IgD-negative memory B cell (primary cell): ENCODE data around the gene PRKAA1. TPM values are rescaled to one million over a fixed set of nuclear protein-coding genes. Genes with fewer than 3 reads are reported as not detected.
"Not testable (repeated sequence)": the region's sequence is repeated elsewhere in the genome, so short reads cannot be mapped to it uniquely, and the experiment has no call there.

ENCODE experiments used
- H3K27ac Mint-ChIP-seq, 3 donors: one replicate each; pipeline ENCODE4 v1.8.0; 2020 to 2022; ENCODE audit warnings: mild to moderate bottlenecking in 3 of 3, mixed read lengths in 3 of 3, moderate library complexity in 1 of 3
- H3K27me3 Mint-ChIP-seq: one replicate; pipeline ENCODE4 v1.8.0; 2021; ENCODE audit warnings: mixed read lengths
- H3K36me3 Mint-ChIP-seq: one replicate; pipeline ENCODE4 v1.8.0; 2020; ENCODE audit warnings: mild to moderate bottlenecking, mixed read lengths
- H3K4me1 Mint-ChIP-seq, 3 donors: one replicate each; pipeline ENCODE4 v1.8.0; 2020 to 2022; ENCODE audit warnings: mixed read lengths in 3 of 3, mild to moderate bottlenecking in 1 of 3
- H3K4me3 Mint-ChIP-seq, 4 donors: one replicate each; pipeline ENCODE4 v1.8.0; 2020 to 2022; ENCODE audit warnings: mild to moderate bottlenecking in 4 of 4, mixed read lengths in 4 of 4, moderate library complexity in 3 of 4
- H3K9me3 Mint-ChIP-seq, 3 donors: one replicate each; pipeline ENCODE4 v1.8.0; 2020 to 2021; ENCODE audit warnings: mixed read lengths in 3 of 3, mild to moderate bottlenecking in 1 of 3
- polyA plus RNA-seq: library from polyadenylated mRNA; unstranded; fragments of 300-500 nt; fragmentation: Illumina TruSeq; gene quantifications from one replicate; pipeline ENCODE4 v1.2.3, GENCODE V29; 2021

The PRKAA1 gene
- polyA plus RNA-seq, 1 donor from 2014 or later = 35.7 TPM

- H3K27ac Mint-ChIP-seq = no peak overlapping the region
Measured at GRCh38 chr5:40829748-40830533, 31.8 kb upstream of the PRKAA1 start.

DNA sequence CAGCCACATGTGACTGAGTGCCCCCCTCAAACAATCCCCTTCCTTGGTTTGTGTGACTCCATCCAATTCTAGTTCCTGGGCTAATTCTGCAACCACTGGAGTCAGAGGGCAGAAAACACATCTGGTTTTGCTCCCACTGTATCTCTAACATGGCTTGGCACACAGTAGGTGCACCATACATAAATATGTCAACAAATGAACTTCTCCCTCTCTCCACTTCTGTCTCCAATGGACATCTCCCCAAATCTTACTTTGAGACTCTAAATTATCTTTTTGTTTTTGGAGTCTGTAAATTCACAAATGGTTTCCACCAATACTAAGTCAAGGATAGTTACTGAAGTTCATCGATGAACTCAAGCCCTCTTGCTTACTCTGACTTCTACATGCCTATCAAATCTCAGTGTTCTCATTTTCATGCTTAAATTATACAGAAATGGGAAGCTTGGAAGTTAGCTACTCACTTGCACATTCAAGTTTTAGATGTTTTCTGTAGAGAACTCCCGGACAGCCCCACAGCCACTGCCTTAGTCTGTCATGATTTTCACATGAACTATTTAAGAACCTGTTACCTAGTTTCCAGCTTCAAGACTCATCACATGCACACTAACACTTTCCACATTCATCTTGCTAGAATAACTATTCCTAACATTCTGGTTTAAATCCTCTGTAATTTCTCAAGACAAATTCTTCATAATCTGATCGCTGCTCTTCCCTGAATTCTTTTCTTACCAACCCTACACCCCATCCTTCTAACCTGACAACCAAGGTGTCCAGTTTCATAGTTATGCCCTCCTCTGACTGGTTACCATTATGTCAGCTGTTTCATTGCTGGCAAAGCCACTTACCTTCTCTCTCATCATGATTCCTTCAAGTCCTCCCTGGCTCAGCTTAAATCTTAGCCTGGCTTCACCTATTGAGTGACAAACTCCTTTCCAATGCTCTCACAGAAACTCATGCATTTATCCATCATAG is 30.8 kb upstream of the PRKAA1 start:
- H3K27ac Mint-ChIP-seq = peak overlapping the region; percentile 7 to 60 (median 57)
- H3K27me3 Mint-ChIP-seq = no peaks in the 10 kb centered on the region

More at GRCh38 chr5:40829748-40830533, 31.8 kb upstream of the PRKAA1 start:
- H3K36me3 Mint-ChIP-seq = peaks cover 15% of the 10 kb centered on the region
- H3K27me3 Mint-ChIP-seq = no peaks in the 10 kb centered on the region
- H3K4me3 Mint-ChIP-seq = no peak overlapping the region
- no peaks in the 10 kb centered on the region for H3K9me3 Mint-ChIP-seq
- peaks cover 21 to 34% (median 33%) of the 10 kb centered on the region in 3 donors for H3K4me1 Mint-ChIP-seq

GRCh38 chr5:40828021-40828631 is 30.0 kb upstream of the PRKAA1 start:
- H3K27me3 Mint-ChIP-seq = no peaks in the 10 kb centered on the region
- peak overlapping the region in 1 of 3 donors; percentile 7 for H3K27ac Mint-ChIP-seq
- H3K4me3 Mint-ChIP-seq = no peak overlapping the region
- H3K9me3 Mint-ChIP-seq = no peaks in the 10 kb centered on the region
- H3K4me1 Mint-ChIP-seq = peaks cover 7 to 21% (median 19%) of the 10 kb centered on the region in 3 donors
- H3K36me3 Mint-ChIP-seq = peaks cover 12% of the 10 kb centered on the region

More for the DNA sequence above, 30.8 kb upstream of the PRKAA1 start:
- H3K4me3 Mint-ChIP-seq = no peak overlapping the region
- H3K9me3 Mint-ChIP-seq = no peaks in the 10 kb centered on the region
- peaks cover 16 to 29% (median 24%) of the 10 kb centered on the region in 3 donors for H3K4me1 Mint-ChIP-seq
- H3K36me3 Mint-ChIP-seq = peaks cover 13% of the 10 kb centered on the region

DNA sequence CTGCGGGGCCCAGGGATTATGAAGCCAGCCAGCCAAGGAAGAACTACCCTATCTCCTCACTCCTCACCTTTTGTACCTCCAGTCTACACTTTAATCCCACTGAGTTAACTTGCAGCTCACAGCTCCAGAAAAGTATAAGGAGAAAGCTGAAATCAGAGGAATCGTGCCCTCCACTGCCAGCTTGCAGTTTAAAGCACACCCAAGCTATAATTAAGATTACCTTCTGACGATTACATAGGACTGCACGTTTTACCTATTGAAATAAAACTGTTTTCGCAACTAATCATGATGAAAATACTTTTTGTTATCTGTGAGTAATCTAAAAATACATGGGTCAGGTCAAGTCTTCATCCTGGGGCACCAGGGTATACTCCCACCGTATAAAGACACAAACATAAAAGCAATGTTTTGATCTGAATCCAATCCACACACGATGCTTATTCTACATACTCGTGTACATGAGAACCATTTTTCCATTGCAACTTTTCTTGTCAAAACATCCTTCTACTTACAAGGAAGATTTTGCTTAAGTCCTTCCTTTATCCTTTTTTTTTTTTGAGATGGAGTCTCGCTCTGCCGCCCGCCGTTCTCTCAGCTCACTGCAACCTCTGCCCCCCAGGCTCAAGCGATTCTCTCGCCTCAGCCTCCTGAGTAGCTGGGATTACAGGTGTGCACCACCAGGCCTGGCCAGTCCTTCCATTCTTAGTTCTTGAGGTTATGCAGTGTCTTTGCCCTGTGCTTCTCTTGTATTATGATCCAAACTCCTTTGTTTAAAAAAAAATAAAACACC is 29.2 kb upstream of the PRKAA1 start:
- no peak overlapping the region for H3K4me3 Mint-ChIP-seq

DNA sequence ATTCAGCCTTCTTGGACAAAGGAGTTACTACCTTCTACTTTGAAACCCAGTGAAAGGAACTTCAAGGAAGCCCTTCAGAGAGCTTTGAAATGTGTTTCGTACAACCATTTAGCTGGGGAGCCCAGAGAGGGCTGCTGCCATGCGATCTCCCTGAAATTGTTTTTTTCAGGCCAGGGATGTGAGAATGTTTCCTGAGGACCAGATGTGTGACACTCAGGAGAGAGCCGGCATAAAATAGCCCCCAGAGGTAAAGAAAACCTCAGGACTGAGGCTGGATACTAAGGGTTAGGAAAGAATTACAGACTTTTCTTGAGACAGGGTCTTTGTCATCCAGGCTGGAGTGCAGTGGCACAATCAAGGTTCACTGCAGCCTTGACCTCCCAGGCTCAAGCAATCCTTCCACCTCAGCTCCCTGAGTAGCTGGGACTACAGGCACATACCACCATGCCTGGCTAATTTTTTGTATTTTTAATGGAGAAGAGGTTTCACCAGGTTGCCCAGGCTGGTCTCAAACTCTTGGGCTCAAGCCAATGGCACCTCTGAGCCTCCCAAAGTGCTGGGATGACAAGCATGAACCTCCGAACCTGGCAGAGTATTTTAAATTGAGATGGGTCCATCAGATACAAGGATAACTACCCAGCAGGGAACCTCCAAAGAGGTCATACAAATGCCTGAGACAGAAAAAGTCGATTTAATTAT is 28.5 kb upstream of the PRKAA1 start:
- no peaks in the 10 kb centered on the region for H3K27me3 Mint-ChIP-seq
- H3K27ac Mint-ChIP-seq = no peak overlapping the region
- peaks cover 1 to 8% (median 6%) of the 10 kb centered on the region in 3 donors for H3K4me1 Mint-ChIP-seq
- no peaks in the 10 kb centered on the region for H3K9me3 Mint-ChIP-seq
- H3K36me3 Mint-ChIP-seq = peaks cover 12% of the 10 kb centered on the region
- H3K4me3 Mint-ChIP-seq = no peak overlapping the region

More for the DNA sequence above, 29.2 kb upstream of the PRKAA1 start:
- Mint-ChIP-seq H3K27ac (peak overlapping the region in 1 of 3 donors; percentile 20), H3K4me1 (peaks cover 6 to 14% (median 12%) of the 10 kb centered on the region in 3 donors), H3K27me3 (no peaks in the 10 kb centered on the region), H3K36me3 (peaks cover 18% of the 10 kb centered on the region), H3K9me3 (no peaks in the 10 kb centered on the region)

GRCh38 chr5:40825461-40826043 is 27.4 kb upstream of the PRKAA1 start:
- H3K4me3 Mint-ChIP-seq, H3K4me1 Mint-ChIP-seq, H3K9me3 Mint-ChIP-seq, H3K27me3 Mint-ChIP-seq: not testable (repeated sequence)
- Mint-ChIP-seq H3K27ac (peak overlapping the region in 1 of 3 donors; percentile 53), H3K36me3 (peaks cover 12% of the 10 kb centered on the region)

- H3K27ac Mint-ChIP-seq = peak overlapping the region in 1 of 3 donors; percentile 27
- H3K27me3 Mint-ChIP-seq = no peaks in the 10 kb centered on the region
- no peaks in the 10 kb centered on the region for H3K9me3 Mint-ChIP-seq
- H3K4me3 Mint-ChIP-seq = no peak overlapping the region
- H3K36me3 Mint-ChIP-seq = peaks cover 10% of the 10 kb centered on the region
- peaks cover 0 to 6% (median 2%) of the 10 kb centered on the region in 3 donors for H3K4me1 Mint-ChIP-seq
Measured at GRCh38 chr5:40823459-40823858, 25.3 kb upstream of the PRKAA1 start.

GRCh38 chr5:40813698-40814281 is 15.6 kb upstream of the PRKAA1 start:
- Mint-ChIP-seq H3K27me3 (no peaks in the 10 kb centered on the region), H3K4me1 (no peaks in the 10 kb centered on the region), H3K4me3 (no peak overlapping the region), H3K9me3 (no peaks in the 10 kb centered on the region), H3K27ac (no peak overlapping the region), H3K36me3 (peaks cover 1% of the 10 kb centered on the region)

- Mint-ChIP-seq H3K9me3 (no peaks in the 10 kb centered on the region), H3K4me1 (no peaks in the 10 kb centered on the region), H3K36me3 (peaks cover 1% of the 10 kb centered on the region), H3K4me3 (no peak overlapping the region), H3K27me3 (no peaks in the 10 kb centered on the region), H3K27ac (no peak overlapping the region)
Measured at GRCh38 chr5:40812125-40812524, 14.0 kb upstream of the PRKAA1 start.

DNA sequence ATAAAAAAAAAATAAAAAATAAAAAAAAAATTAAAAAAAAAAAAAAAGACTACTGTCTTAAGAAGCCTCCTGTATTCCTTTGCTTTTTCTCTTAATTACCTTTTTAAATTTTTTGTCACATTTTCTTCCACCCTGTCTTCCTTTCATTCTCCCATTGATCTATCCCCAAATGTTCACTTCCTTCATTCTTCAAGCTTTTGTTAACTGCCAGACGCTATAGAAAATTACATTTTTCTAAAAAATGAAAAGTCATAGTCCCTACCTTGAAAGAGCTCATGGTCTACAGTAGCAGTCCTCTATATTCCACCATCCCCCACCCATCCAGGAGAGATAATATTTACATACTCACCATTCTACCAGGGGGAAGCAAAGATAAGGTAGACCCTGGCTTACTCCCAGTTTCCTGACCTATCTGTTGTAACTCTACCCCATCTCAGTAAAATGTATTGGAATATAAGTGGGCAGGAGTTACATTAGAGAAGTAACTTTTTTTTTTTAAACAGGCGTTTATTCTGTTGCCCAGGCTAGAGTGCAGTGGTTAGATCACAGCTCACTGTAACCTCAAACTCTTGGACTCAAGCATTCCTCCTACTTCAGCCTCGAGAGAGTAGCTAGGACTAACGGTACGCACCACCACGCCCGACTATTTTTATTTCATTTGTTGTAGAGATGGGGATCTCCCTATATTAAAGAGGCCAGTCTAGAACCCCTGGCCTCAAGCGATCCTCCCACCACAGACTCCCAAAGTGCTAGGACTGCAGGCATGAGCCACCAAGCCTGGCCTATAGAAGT is 3.8 kb upstream of the PRKAA1 start:
- peaks cover 8 to 19% (median 12%) of the 10 kb centered on the region in 3 donors for H3K4me1 Mint-ChIP-seq
- no peaks in the 10 kb centered on the region for H3K27me3 Mint-ChIP-seq
- no peaks in the 10 kb centered on the region for H3K36me3 Mint-ChIP-seq
- peak overlapping the region; percentile 3 to 86 (median 71) for H3K4me3 Mint-ChIP-seq
- H3K9me3 Mint-ChIP-seq = no peaks in the 10 kb centered on the region
- peak overlapping the region in 1 of 3 donors; percentile 52 for H3K27ac Mint-ChIP-seq

GRCh38 chr5:40799258-40799657 is 1.1 kb upstream of the PRKAA1 start:
- peak overlapping the region in 2 of 3 donors; percentile 87 to 91 for H3K27ac Mint-ChIP-seq
- H3K4me1 Mint-ChIP-seq = peaks cover 21 to 35% (median 27%) of the 10 kb centered on the region in 3 donors

GRCh38 chr5:40798801-40799210 is 632 bp upstream of the PRKAA1 start:
- Mint-ChIP-seq H3K36me3 (peaks cover 2% of the 10 kb centered on the region), H3K4me1 (peaks cover 25 to 40% (median 30%) of the 10 kb centered on the region in 3 donors), H3K4me3 (peak overlapping the region; percentile 90 to 98 (median 94)), H3K27me3 (no peaks in the 10 kb centered on the region), H3K27ac (peak overlapping the region; percentile 87 to 95 (median 91)), H3K9me3 (no peaks in the 10 kb centered on the region)

More at GRCh38 chr5:40799258-40799657, 1.1 kb upstream of the PRKAA1 start:
- Mint-ChIP-seq H3K4me3 (peak overlapping the region; percentile 90 to 98 (median 94)), H3K9me3 (no peaks in the 10 kb centered on the region), H3K27me3 (no peaks in the 10 kb centered on the region), H3K36me3 (no peaks in the 10 kb centered on the region)
